Measurements from ENCODE around the gene APOA1.

APOA1 gene

GRCh38 chr11:116860303-116860702 is 22.9 kb upstream of the APOA1 start:
- Histone ChIP-seq H3K9ac (ENCODE audit: low read depth, low read length) (no peak overlapping the region), H4K20me1 (ENCODE audit: insufficient read depth, low read length) (no peaks in the 10 kb centered on the region), H2AFZ (ENCODE audit: low read depth, low read length) (no peak overlapping the region), H3K4me2 (ENCODE audit: insufficient read depth, low read length) (no peak overlapping the region), H3K36me3 (ENCODE audit: insufficient read depth, low read length) (peaks cover 59% of the 10 kb centered on the region), H3K79me2 (ENCODE audit: insufficient read depth, low read length) (no peaks in the 10 kb centered on the region), H3K27ac (ENCODE audit: low read length) (no peak overlapping the region), H3K4me1 (ENCODE audit: insufficient read depth, low read length) (peaks cover under 1% of the 10 kb centered on the region; the same call in 1 of the 2 replicates), H3K27me3 (ENCODE audit: insufficient read depth, low read length, poor library complexity) (no peaks in the 10 kb centered on the region), H3K9me3 (ENCODE audit: insufficient read depth, low read length, severe bottlenecking) (no peaks in the 10 kb centered on the region), H3K4me3 (ENCODE audit: low read depth in 1 of 2, low read length in 2 of 2) (no peak overlapping the region)
- ATAC-seq (ENCODE audit: insufficient read depth, low read depth) (no peak), DNase-seq (no peak)
- no peak for TF ChIP-seq EZH2 (IDR thresholded peaks at IDR 0.05; ENCODE audit: borderline replicate concordance, low read depth, low read length, severe bottlenecking)
- TF ChIP-seq CTCF (IDR thresholded peaks at IDR 0.05; ENCODE audit: borderline replicate concordance, extremely low read depth, low read length, poor library complexity, severe bottlenecking) = no peak

GRCh38 chr11:116859175-116859574 is 21.8 kb upstream of the APOA1 start:
- Histone ChIP-seq H2AFZ (ENCODE audit: low read depth, low read length) (no peak overlapping the region), H3K79me2 (ENCODE audit: insufficient read depth, low read length) (no peaks in the 10 kb centered on the region), H4K20me1 (ENCODE audit: insufficient read depth, low read length) (no peaks in the 10 kb centered on the region), H3K27ac (ENCODE audit: low read length) (no peak overlapping the region), H3K4me3 (ENCODE audit: low read depth in 1 of 2, low read length in 2 of 2) (no peak overlapping the region), H3K4me2 (ENCODE audit: insufficient read depth, low read length) (no peak overlapping the region), H3K9ac (ENCODE audit: low read depth, low read length) (no peak overlapping the region), H3K4me1 (ENCODE audit: insufficient read depth, low read length) (peaks cover 12% of the 10 kb centered on the region), H3K9me3 (ENCODE audit: insufficient read depth, low read length, severe bottlenecking) (no peaks in the 10 kb centered on the region), H3K36me3 (ENCODE audit: insufficient read depth, low read length) (peaks cover 52% of the 10 kb centered on the region), H3K27me3 (ENCODE audit: insufficient read depth, low read length, poor library complexity) (no peaks in the 10 kb centered on the region)
- TF ChIP-seq EZH2 (IDR thresholded peaks at IDR 0.05; ENCODE audit: borderline replicate concordance, low read depth, low read length, severe bottlenecking) (no peak), CTCF (IDR thresholded peaks at IDR 0.05; ENCODE audit: borderline replicate concordance, extremely low read depth, low read length, poor library complexity, severe bottlenecking) (no peak)
- no peak for ATAC-seq (ENCODE audit: insufficient read depth, low read depth)
- DNase-seq = no peak

GRCh38 chr11:116857936-116858335 is 20.5 kb upstream of the APOA1 start:
- Histone ChIP-seq H3K27me3 (ENCODE audit: insufficient read depth, low read length, poor library complexity) (no peaks in the 10 kb centered on the region), H4K20me1 (ENCODE audit: insufficient read depth, low read length) (no peaks in the 10 kb centered on the region), H2AFZ (ENCODE audit: low read depth, low read length) (no peak overlapping the region), H3K4me2 (ENCODE audit: insufficient read depth, low read length) (no peak overlapping the region), H3K4me3 (ENCODE audit: low read depth in 1 of 2, low read length in 2 of 2) (no peak overlapping the region), H3K4me1 (ENCODE audit: insufficient read depth, low read length) (peaks cover 25% of the 10 kb centered on the region), H3K27ac (ENCODE audit: low read length) (no peak overlapping the region), H3K36me3 (ENCODE audit: insufficient read depth, low read length) (peaks cover 43% of the 10 kb centered on the region), H3K9ac (ENCODE audit: low read depth, low read length) (no peak overlapping the region), H3K79me2 (ENCODE audit: insufficient read depth, low read length) (no peaks in the 10 kb centered on the region), H3K9me3 (ENCODE audit: insufficient read depth, low read length, severe bottlenecking) (no peaks in the 10 kb centered on the region)
- no peak for ATAC-seq (ENCODE audit: insufficient read depth, low read depth)
- no peak for TF ChIP-seq EZH2 (IDR thresholded peaks at IDR 0.05; ENCODE audit: borderline replicate concordance, low read depth, low read length, severe bottlenecking)
- no peak for TF ChIP-seq CTCF (IDR thresholded peaks at IDR 0.05; ENCODE audit: borderline replicate concordance, extremely low read depth, low read length, poor library complexity, severe bottlenecking)
- DNase-seq = no peak

DNA sequence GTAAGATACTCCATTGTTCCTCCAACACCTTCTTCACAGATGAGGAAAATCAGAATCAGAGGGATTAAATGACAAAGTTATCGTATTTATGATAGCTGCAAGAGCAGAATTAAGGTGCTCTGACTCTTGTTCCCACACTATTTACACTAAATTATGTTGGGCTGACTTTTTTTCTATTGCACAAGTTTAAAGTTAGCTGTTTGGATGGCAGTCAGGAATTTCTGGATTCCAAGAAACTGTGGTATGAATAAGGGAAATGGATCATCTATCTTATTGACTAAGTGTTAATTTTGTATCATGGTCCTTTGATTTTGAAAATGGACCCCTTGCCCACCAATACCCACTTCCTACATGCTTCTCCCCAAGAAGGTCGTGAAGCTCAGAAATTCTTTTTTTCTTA is 19.9 kb upstream of the APOA1 start:
- H3K27me3 ChIP-seq (ENCODE audit: insufficient read depth, low read length, poor library complexity) = no peaks in the 10 kb centered on the region
- H3K27ac ChIP-seq (ENCODE audit: low read length) = no peak overlapping the region
- no peak overlapping the region for H3K4me2 ChIP-seq (ENCODE audit: insufficient read depth, low read length)
- peaks cover 39% of the 10 kb centered on the region for H3K36me3 ChIP-seq (ENCODE audit: insufficient read depth, low read length)
- peaks cover 31% of the 10 kb centered on the region for H3K4me1 ChIP-seq (ENCODE audit: insufficient read depth, low read length)
- H3K79me2 ChIP-seq (ENCODE audit: insufficient read depth, low read length) = no peaks in the 10 kb centered on the region
- DNase-seq (no peak), ATAC-seq (ENCODE audit: insufficient read depth, low read depth) (no peak)
- H3K9me3 ChIP-seq (ENCODE audit: insufficient read depth, low read length, severe bottlenecking) = no peaks in the 10 kb centered on the region
- no peaks in the 10 kb centered on the region for H4K20me1 ChIP-seq (ENCODE audit: insufficient read depth, low read length)
- no peak overlapping the region for H3K9ac ChIP-seq (ENCODE audit: low read depth, low read length)
- no peak for TF ChIP-seq CTCF (IDR thresholded peaks at IDR 0.05; ENCODE audit: borderline replicate concordance, extremely low read depth, low read length, poor library complexity, severe bottlenecking)
- no peak for TF ChIP-seq EZH2 (IDR thresholded peaks at IDR 0.05; ENCODE audit: borderline replicate concordance, low read depth, low read length, severe bottlenecking)
- no peak overlapping the region for H3K4me3 ChIP-seq (ENCODE audit: low read depth in 1 of 2, low read length in 2 of 2)
- H2AFZ ChIP-seq (ENCODE audit: low read depth, low read length) = no peak overlapping the region
